ENCODE data around the gene BAZ1B. TPM values are rescaled to one million over a fixed set of nuclear protein-coding genes. Genes with fewer than 3 reads are reported as not detected.

BAZ1B gene
- total RNA-seq, 1 experiment from 2014 or later: 107 TPM

DNA sequence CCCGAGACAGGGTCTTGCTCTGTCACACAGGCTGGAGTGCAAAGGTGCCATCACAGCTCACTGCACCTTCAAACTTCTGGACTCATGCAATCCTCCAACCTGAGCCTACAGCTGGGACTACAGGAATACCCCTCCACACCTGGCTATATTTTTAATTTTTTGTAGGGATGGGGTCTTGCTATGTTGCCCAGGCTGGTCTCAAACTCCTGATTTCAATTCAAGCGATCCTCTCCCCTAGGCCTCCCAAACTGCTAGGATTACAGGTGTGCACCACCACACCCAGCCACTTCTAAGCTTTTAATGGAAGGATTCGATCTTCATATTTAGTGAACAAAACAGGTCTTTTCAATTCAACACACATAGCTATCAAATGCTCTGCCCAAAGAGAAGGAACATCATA lies 58.8 kb downstream of the BAZ1B start:
- no peak overlapping the region for H3K4me3 ChIP-seq (ENCODE audit: low read depth in 2 of 2, low read length in 2 of 2)
- TF ChIP-seq SIN3A (IDR thresholded peaks at IDR 0.05; ENCODE audit: borderline replicate concordance, insufficient read depth, low read depth, low read length) (no peak), TCF7L2 (IDR thresholded peaks at IDR 0.05; ENCODE audit: low read depth, low read length) (no peak), POLR2AphosphoS5 (IDR thresholded peaks at IDR 0.05; ENCODE audit: low read depth, low read length) (no peak)
- TF ChIP-seq, protein P1, sequence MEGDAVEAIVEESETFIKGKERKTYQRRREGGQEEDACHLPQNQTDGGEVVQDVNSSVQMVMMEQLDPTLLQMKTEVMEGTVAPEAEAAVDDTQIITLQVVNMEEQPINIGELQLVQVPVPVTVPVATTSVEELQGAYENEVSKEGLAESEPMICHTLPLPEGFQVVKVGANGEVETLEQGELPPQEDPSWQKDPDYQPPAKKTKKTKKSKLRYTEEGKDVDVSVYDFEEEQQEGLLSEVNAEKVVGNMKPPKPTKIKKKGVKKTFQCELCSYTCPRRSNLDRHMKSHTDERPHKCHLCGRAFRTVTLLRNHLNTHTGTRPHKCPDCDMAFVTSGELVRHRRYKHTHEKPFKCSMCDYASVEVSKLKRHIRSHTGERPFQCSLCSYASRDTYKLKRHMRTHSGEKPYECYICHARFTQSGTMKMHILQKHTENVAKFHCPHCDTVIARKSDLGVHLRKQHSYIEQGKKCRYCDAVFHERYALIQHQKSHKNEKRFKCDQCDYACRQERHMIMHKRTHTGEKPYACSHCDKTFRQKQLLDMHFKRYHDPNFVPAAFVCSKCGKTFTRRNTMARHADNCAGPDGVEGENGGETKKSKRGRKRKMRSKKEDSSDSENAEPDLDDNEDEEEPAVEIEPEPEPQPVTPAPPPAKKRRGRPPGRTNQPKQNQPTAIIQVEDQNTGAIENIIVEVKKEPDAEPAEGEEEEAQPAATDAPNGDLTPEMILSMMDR (IDR thresholded peaks at IDR 0.05): no peak
- TF ChIP-seq, protein P2, sequence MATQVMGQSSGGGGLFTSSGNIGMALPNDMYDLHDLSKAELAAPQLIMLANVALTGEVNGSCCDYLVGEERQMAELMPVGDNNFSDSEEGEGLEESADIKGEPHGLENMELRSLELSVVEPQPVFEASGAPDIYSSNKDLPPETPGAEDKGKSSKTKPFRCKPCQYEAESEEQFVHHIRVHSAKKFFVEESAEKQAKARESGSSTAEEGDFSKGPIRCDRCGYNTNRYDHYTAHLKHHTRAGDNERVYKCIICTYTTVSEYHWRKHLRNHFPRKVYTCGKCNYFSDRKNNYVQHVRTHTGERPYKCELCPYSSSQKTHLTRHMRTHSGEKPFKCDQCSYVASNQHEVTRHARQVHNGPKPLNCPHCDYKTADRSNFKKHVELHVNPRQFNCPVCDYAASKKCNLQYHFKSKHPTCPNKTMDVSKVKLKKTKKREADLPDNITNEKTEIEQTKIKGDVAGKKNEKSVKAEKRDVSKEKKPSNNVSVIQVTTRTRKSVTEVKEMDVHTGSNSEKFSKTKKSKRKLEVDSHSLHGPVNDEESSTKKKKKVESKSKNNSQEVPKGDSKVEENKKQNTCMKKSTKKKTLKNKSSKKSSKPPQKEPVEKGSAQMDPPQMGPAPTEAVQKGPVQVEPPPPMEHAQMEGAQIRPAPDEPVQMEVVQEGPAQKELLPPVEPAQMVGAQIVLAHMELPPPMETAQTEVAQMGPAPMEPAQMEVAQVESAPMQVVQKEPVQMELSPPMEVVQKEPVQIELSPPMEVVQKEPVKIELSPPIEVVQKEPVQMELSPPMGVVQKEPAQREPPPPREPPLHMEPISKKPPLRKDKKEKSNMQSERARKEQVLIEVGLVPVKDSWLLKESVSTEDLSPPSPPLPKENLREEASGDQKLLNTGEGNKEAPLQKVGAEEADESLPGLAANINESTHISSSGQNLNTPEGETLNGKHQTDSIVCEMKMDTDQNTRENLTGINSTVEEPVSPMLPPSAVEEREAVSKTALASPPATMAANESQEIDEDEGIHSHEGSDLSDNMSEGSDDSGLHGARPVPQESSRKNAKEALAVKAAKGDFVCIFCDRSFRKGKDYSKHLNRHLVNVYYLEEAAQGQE (IDR thresholded peaks at IDR 0.05; ENCODE audit: insufficient read depth in 1 of 2, low read depth in 2 of 2, low read length in 1 of 2): no peak
- ChIA-PET POLR2A (no interaction called here), CTCF (no interaction called here)
- H3K9me3 ChIP-seq (ENCODE audit: control insufficient read depth, insufficient read depth, low read depth, low read length): no peaks in the 10 kb centered on the region
- H3K4me1 ChIP-seq (ENCODE audit: control insufficient read depth, insufficient read depth, low read length): no peaks in the 10 kb centered on the region
- H3K27me3 ChIP-seq (ENCODE audit: control insufficient read depth, insufficient read depth, low read length): no peaks in the 10 kb centered on the region
- ATAC-seq (no peak), DNase-seq (ENCODE audit: low read depth, low spot score) (no peak)
- peaks cover 50% of the 10 kb centered on the region for H3K36me3 ChIP-seq (ENCODE audit: control insufficient read depth, insufficient read depth, low read length)
- intact Hi-C loops (cut with micrococcal nuclease; ENCODE audit: unreplicated experiment): no loop called here
- no peak overlapping the region for H3K27ac ChIP-seq (ENCODE audit: low read length)
- BruUV-seq (replicated peaks): no TSS peak
- in situ Hi-C loops (cut with HindIII; ENCODE audit: low pct_unique_long_range_greater_than_20kb, low sequenced_read_pairs): no loop called here

DNA sequence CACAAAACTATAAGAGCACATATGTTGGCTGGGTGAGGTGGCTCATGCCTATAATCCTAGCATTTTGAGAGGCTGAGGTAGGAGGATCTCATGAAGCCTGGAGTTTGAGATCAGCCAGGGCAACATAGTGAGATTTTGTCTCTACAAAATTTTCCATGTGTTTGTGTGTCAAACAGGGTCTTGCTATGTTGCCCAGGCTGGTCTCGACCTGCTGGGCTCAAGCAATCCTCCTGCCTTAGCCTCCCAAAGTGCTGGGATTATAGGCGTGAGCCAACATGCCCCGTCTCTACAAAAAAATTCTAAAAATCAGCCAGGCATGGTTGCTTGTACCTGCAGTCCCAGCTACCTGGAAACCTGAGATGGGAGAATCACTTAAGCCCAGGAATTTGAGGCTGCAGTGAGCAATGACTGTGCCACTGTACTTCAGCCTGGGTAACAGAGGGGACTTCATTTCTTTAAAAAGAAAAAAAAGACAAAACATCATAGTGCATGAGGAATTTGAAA lies 60.3 kb downstream of the BAZ1B start:
- BruUV-seq (replicated peaks): no TSS peak
- no peak overlapping the region for H3K27ac ChIP-seq (ENCODE audit: low read length)
- no peak overlapping the region for H3K4me3 ChIP-seq (ENCODE audit: low read depth in 2 of 2, low read length in 2 of 2)
- DNase-seq (ENCODE audit: low read depth, low spot score) (no peak), ATAC-seq (no peak)
- ChIA-PET CTCF (no interaction called here), POLR2A (no interaction called here)
- no peak for TF ChIP-seq POLR2AphosphoS5 (IDR thresholded peaks at IDR 0.05; ENCODE audit: low read depth, low read length)
- TF ChIP-seq, protein P1 (IDR thresholded peaks at IDR 0.05): no peak
- TF ChIP-seq SIN3A (IDR thresholded peaks at IDR 0.05; ENCODE audit: borderline replicate concordance, insufficient read depth, low read depth, low read length): no peak
- TF ChIP-seq, protein P2 (IDR thresholded peaks at IDR 0.05; ENCODE audit: insufficient read depth in 1 of 2, low read depth in 2 of 2, low read length in 1 of 2): no peak
- no peak for TF ChIP-seq TCF7L2 (IDR thresholded peaks at IDR 0.05; ENCODE audit: low read depth, low read length)
- no peaks in the 10 kb centered on the region for H3K9me3 ChIP-seq (ENCODE audit: control insufficient read depth, insufficient read depth, low read depth, low read length)
- no peaks in the 10 kb centered on the region for H3K4me1 ChIP-seq (ENCODE audit: control insufficient read depth, insufficient read depth, low read length)
- no peaks in the 10 kb centered on the region for H3K27me3 ChIP-seq (ENCODE audit: control insufficient read depth, insufficient read depth, low read length)
- intact Hi-C loops (cut with micrococcal nuclease; ENCODE audit: unreplicated experiment): no loop called here
- peaks cover 53% of the 10 kb centered on the region for H3K36me3 ChIP-seq (ENCODE audit: control insufficient read depth, insufficient read depth, low read length)
- in situ Hi-C loops (cut with HindIII; ENCODE audit: low pct_unique_long_range_greater_than_20kb, low sequenced_read_pairs): no loop called here
